GM18907 (cell line): ENCODE results near the gene ARHGAP42.

Source experiments
- ATAC-seq: cut with Tn5 transposase; IDR thresholded peaks from one replicate; pipeline ENCODE4 v1.9.1; 2021; ENCODE audit warnings: mild to moderate bottlenecking, moderate library complexity; ENCODE audit not compliant: unreplicated experiment

Gene ARHGAP42

DNA sequence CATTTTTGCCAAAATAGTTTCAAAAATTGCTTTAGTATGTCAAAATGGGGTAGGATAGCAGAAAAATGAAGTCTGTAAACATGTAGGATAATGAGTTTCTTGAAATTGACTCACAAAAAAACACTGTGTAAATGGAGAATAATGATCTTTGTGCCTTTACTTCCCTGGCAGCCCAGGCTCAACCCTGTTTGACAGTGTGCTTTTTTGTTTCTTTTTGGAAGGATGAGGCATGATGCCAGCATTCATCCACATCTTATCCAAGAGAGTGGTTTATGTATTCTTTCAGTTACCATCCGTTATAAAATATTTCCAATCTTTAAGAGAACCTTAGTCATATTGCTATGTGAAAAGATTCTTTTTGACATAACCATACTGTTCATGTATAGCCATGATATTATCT, 70.6 kb downstream of the ARHGAP42 start:
- no peak for ATAC-seq

DNA sequence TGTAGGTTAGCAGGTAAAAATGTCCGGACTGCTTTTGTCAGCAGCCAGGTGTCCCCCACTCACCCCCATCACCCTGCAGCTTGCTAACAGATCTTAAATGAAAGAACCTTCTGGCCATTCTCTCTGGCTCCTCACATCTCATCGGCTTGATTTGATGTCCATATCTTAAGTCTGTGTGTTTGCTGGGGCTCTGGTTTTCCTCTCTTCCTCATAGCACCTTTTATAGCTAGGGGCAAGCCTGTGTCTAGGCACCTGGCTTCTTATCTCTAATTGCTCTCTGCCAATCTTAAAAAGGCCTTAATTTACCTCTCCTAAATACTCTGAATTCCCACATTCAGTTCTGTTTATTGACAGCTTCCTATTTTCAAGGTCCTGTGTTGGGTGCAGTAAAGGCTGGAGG, 72.0 kb downstream of the ARHGAP42 start:
- no peak for ATAC-seq

DNA sequence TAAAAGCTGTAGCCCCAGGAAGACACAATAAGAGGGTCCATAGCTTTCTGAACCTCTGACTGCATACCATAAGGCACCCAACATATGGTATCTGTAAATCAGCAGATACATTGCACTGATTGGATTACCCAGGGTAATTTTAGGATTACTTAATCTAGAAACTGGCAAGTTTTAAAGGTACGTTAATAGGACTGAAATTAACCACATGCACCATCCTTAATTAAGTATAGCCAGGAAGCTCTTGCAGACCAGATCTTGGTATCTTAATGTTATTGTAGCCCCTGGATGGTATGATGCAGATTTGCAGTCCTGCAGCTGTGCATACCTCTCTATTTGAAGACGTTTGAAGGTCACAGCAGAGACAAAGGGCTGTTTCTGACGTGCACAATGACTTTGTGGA, 72.8 kb downstream of the ARHGAP42 start:
- no peak for ATAC-seq

DNA sequence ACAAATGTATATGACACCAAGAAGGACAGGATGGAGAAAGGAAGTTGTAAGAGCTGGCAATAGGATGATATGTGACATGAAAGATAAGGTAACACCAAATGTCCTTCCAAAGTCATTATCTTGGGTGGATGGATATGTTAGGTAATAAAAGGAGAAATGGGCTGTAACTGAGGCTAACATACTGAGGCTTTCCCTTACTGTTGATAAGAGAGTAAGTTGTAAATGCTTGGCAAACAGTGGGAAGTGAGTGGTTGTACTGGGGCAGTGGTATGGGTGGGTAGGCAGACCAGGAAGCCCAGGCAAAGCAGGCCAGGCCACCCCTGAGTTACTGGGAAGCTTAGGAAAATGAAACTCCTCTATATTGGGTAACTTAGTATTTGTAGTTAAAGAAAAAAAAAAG, 73.7 kb downstream of the ARHGAP42 start:
- no peak for ATAC-seq

DNA sequence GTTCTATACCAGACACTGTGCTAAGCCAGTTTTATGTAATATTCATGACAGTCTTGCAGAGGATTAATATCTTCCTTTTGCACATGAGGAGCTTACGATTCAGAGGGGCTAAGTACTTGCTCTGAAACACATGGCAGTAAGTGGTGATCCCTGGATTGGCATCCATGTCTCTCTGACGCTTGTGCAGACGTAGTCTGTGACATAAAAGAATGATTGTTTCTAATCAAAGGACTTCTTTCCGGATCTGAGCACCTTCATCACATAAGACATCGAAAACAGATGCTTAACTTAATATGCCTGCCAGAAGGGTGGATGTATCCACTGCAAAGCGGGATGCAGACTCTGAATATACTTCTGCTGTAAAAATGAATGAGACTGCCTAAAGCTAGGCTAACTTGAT, 74.8 kb downstream of the ARHGAP42 start:
- ATAC-seq = no peak

DNA sequence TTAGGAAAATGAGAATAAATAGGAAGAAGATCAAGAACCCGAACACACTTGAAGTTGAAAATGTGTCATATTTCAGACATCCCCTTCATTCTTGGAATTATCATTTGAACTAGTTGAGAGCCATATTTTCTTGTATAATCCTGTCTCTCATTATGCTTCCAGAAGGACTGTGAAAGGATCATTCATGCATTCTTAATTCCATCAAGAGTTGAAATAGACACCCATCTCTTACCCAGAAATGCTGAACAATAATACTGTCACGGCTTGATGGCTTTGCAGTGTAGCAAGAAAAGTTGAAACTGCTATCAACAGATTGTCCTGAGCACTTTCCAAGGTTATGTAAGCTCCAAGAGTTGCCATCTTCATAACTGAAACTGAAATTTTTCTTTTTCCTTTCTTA, 79.7 kb downstream of the ARHGAP42 start:
- no peak for ATAC-seq

DNA sequence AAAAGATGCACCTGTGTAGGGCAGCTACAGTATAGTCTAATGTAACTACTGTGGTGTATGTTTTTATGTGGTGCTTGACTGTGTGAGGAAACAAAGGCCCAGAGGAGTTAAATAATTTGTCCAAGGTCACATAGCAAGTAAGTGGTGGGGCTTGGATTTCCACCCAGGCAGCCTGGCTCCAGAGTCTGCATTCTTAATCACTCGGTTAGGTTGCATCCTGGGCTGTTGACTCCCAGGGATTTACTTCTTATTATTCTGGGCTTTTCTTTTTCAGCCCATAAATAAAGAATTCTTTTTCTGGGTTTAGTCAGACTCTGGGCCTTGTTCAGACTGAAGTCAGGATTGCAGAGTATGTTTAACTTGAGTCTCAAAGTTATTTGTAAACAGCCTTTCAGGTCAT, 82.1 kb downstream of the ARHGAP42 start:
- no peak for ATAC-seq

DNA sequence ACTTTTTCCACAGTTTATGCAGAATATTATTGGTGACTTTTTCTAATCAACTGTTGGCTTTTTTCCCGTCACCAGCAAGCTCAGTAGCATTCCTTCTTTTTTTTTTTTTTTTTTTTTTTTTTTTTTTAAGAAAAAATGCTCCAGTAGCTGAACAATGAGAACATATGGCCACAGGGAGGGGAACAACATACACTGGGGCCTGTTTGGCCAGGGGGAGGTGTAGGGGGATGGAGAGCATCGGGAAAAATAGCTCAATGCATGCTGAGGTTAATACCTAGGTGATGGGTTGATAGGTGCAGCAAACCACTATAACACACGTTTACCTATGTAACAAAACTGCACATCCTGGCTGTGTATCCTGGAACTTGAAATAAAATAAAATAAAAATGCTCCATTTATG, 82.5 kb downstream of the ARHGAP42 start:
- ATAC-seq = no peak

DNA sequence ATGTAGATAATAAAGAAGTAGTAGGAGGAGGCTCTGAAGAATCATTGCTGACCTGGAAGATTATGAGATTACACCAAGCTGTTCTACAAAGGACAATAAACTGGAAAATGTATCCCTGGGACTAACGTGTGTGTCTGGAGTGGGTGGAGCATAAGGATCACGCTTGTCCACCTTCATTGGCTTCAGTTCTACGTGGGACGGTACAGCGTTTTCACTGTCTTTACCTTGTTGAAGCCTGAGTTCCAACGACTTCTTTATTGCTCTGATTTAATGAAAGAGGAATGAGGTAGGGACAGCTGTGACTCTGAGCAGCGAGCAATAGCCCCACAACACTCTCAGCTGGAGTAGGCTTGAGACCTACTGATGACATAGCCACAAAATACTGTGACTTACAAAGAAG, 87.0 kb downstream of the ARHGAP42 start:
- no peak for ATAC-seq

DNA sequence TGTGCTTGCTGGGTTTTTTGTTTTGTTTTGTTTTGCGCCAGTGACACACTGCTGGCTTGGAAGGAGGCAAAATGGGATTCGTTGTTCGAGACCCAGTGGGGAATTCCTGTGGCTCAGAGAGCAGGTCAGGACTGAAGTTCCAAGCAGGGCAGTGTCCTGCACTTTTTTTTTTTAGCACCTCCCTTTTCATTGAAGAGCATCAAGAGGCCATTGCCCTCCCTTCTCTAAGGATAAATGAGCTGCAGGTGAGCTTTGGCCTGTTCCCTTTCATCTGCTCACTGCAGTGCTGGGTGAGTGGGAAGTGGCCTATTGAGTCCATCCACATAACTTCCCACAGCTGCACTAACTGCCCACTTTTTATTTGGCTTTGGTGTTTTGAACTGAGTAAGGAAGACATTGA, 87.8 kb downstream of the ARHGAP42 start:
- ATAC-seq = no peak

DNA sequence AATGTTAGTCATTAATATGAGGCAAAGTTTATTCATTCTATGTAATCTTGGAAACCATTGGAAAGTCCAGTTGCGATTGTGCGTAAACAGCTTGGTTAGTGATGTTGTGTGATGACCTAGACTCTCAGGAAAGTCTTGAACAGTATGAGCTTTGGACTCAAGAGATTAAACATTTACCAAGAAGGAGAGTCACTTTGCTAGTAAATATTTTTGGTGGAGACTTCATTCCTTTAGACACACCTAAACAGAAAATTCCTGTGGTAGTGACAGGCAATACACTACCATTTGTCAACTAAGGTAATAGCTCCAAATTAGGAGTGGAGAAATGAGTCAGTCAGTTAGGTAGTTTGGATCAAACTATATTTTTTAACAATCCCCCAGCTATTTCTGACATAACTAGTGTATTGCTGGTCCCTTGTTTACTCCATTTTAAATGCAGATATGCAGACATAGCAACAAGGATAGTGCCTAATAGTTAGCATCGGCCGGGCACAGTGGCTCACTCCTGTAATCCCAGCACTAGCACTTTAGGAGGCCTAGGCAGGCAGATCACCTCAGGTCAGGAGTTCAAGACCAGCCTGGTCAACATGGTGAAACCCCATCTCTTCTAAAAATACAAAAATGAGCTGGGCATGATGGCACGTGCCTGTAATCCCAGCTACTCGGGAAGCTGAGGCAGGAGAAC, 89.3 kb downstream of the ARHGAP42 start:
- ATAC-seq = no peak

DNA sequence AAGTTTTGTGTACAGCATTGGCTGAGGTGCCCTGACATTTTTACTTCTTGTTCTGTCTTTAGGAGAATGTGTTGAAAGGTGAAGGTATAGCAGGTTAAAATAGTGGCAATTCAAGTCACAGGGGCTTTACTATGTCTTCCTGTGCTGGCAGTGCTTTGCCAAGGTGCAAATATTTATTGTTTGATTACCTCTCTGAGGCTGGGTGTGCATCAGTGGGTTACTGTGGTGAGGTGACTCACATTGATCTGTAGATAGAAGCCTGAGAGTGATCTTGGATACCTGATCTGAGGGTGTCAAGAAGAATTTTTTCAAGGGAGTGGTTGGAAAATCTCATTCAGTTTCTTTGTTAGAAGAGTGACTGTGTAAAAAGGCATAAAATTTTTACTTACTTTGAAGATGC, 90.0 kb downstream of the ARHGAP42 start:
- no peak for ATAC-seq

DNA sequence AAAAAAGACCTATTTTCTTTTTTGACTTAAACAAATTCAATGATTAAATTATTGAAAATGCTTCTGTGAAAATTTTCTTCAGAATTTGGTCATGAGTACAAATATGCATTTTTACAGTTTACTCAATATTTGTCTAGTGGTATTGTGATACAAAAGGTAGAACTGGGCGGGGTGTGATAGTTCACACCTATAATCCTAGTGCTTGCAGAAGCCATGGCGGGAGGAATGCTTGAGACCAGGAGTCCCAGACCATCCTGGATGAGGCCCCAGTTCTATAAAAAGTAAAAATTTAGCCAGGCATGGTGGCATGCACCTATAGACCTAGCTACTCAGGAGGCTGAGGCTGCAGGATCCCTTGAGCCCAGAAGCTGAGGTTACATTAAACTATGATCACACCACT, 90.6 kb downstream of the ARHGAP42 start:
- no peak for ATAC-seq

DNA sequence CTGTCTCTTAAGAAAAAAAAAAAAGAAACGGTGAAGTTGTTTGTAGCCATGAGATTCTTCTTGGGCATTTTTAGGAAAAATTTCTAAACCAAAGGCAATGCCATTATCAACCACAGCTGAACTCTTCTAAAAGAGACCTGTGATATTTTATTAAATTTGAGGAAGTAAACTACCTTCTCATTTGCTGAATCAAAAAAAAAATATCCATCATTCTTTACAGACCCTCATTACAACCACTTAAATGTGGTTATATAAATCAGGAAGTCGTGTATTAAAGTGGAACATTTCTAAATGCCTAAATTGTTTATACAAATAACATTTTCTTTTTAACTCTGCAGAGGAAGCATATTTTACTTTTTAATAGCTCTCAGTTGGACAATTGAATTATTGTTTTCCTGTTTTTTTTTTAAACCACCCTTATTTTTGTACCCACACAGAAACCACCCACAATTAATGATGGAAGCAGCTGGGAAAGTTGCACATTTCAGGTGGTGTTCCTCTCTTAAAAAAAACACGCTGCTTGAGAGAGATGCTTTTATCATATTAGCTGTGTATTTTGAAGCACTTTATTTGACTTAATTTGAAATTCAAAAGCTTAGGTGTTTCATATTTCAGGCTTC, 91.2 kb downstream of the ARHGAP42 start:
- no peak for ATAC-seq

DNA sequence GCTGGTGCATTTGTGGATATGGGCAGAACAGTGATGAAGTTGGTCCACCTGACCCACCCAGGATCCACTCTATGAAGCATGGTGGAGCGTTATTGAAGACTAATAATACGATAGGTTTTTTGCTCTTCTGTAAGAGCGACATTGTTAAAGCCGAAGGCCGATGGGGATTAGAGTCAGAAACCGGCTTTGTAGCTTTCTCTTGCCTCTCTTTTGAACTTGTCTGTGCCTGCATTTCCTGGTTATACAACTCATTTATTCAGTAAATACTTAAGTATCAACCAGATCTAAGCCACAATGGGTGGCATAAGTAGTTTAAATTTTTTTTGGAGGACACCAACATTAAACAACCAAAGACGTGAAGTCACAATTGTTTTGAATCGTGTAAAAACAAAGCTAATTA, 93.4 kb downstream of the ARHGAP42 start:
- ATAC-seq = no peak

DNA sequence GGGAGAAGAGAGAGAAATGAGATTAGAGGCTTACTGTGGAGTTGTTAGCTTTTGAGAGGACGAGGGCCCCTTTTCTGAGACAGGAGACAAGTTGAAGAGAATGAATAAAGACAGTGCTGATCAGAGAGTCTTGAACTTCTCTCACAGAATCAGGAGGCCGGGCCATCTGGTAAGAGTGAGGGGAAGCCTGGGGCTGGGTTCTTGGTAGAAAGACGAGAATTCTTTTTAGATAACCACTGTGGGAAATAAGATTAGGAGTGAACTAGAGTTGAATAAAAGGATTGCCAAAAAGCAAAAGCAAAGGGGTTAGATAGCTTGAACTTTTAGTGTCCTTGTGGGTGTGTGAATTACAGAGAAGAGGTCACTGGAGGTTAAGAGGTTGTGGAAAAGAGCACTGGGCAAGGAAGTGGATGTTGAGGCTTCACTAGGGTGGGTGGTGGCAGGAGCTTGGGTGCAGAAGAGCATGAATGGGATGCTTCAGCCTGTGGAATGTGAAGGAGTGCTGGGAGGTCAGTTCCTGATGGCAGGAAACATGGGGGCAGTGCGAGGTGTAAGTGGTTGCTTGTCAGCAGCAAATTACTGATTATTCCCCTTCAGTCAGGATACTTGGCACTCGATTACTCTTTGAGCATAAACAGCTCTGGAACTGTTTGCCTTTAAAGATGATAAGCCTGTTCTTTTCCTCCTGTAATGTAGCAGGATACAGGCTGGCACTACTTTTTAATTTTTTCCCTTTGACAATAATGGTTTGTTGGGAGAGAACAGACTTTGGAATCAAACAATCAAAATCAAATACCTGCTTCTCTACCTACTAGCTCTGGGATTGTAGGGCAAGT, 98.3 kb downstream of the ARHGAP42 start:
- ATAC-seq = no peak

DNA sequence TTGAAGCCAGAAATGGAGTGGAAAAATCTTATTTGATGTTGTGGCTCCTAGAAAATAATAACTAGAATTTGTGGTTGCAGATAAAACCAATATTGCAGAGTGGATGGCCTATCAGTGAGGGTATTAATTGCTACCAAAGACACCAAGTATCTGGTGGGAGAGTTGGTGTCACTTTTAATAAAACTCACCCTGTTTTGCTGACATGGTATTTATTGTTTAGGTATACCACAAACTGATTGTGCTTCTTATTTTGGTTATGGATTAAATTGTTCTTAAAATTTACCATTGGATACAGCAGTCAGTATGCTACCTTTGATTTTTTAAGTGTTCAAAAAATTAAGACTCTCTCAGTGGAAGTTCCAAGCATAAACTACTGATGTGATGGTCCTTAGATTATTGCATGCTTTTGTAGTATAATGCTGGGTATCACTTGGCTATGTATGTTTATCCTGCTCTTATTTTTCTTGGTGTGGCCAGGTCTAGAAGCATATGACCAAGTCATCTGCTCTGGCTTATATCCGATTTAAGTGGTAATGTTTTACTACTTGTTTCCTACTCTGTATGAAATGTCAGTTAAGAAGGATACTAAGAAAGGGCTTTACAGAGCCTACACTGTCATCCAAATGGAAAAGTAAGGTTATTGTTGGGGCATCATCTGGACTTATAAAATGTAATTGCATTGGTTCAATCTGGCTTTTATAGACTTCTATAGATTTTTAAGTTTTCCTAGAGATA, 101.6 kb downstream of the ARHGAP42 start:
- ATAC-seq = no peak

DNA sequence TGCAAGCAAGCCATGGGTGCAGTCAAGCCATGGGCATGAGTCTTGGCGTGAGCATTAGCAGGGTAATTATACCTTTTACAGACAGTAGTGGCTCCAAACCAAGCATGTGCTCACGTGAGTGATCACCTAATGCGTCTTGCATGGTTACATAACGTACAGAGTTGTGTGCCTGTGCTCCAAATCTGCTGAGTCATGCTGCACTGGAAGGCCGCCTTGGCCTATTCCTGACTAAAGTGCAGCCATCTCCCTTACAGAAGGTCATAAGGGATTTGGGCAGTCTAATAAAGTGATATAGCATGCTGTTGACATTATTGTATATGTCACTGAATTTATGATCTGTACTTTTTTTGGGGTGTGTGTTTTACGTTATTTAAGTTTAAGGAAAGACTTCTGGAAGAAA, 102.4 kb downstream of the ARHGAP42 start:
- no peak for ATAC-seq

DNA sequence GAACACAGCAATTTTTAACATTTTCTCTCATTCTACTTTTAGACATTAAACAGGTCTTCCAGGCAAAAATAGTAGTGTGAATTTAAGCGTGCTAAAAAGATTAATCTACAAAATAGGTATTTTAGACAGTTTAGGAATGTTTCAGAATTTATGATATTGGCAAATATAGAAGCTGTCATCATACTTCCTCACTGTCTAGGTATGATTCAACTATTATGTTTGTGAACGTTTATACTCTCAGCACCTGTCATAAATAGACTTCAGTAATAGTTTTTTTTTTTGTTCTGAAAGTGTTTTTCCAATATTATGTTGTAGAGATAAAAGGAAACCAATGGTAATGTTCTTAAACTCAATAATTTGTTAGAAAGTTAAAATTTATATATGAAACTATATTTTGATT, 103.0 kb downstream of the ARHGAP42 start:
- no peak for ATAC-seq

DNA sequence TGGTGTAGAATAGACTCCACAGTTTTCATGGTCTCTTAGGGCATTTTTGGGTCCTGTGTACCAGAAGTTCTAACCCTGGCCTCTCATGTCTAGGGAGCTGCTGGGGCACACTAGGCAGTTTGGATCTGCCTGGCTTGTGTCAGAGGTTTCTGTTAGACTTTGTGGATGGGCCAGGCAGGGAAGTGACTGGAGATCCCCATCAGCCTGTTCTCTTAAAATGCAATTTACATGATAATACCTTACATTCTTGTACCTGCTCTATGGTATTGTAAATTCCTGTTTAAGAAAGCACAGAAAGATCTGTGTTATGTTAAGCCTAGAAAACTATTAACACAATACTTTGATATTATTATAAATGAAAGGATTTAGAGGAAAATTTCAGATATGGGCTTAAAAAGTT, 104.0 kb downstream of the ARHGAP42 start:
- no peak for ATAC-seq

DNA sequence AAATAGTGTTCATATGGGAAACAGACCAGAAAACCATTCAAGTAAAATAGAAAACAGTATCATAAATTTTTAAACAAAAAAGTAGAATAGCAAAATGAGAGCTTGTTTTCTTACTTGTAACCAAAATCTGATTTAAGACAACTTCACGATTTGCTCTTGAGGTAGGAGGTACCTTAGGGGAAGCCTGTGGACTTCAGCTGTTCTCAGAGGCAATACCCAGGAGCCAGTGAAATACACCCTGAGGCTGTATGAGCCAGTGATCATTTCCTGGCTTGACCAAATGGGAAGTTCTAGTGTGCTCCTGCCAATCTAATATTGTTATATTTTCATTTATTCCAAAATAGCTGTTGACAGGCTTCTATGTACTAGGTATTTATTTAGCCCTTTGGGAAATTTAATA, 104.8 kb downstream of the ARHGAP42 start:
- ATAC-seq = no peak
